Adipose tissue (tissue), 3 donors: ENCODE measurements around the gene LGR4. TPM values are rescaled to one million over a fixed set of nuclear protein-coding genes. Genes with fewer than 3 reads are reported as not detected.

Source experiments
- H3K27ac ChIP-seq: one replicate; pipeline ENCODE4 v1.5.1; 2013; ENCODE audit warnings: low read depth, low read length
- WGBS, 3 donors: extraction: QIAGEN DNeasy Blood & Tissue Kit; methylation state at CpG; one replicate each; pipeline ENCODE4 v1.1.7; 2013; 5-methylcytosine and 5-hydroxymethylcytosine counted together
- polyA plus RNA-seq, 3 donors: library from polyadenylated mRNA; stranded (reverse); fragments of 200-250 nt; gene quantifications; one replicate each; pipeline ENCODE4 v1.2.3, GENCODE V29; 2013
- donor health status: healthy with polysubstance abuse.
- donor health status: Bipolar disorder and iron deficiency.
- donor health status: healthy.

LGR4 gene
- polyA plus RNA-seq, 3 donors = 3.0 to 26.1 (median 19.2) TPM

GRCh38 chr11:27373392-27373791 lies 99.2 kb downstream of the LGR4 start:
- H3K27ac ChIP-seq = no peak overlapping the region
- 81 to 94% (median 92%) methylated on average over 3 of the region's 3 CpGs for WGBS, 3 donors

- 46 to 87% (median 86%) methylated on average over 2 of the region's 2 CpGs for WGBS, 3 donors
- H3K27ac ChIP-seq = no peak overlapping the region
Measured at GRCh38 chr11:27372164-27372563, 100.4 kb downstream of the LGR4 start.

GRCh38 chr11:27371489-27371888 lies 101.1 kb downstream of the LGR4 start:
- no peak overlapping the region for H3K27ac ChIP-seq

GRCh38 chr11:27370374-27370773 lies 102.2 kb downstream of the LGR4 start:
- 49 to 67% (median 62%) methylated on average over 2 of the region's 2 CpGs for WGBS, 3 donors
- H3K27ac ChIP-seq = no peak overlapping the region

GRCh38 chr11:27367881-27368280 lies 104.7 kb downstream of the LGR4 start:
- no peak overlapping the region for H3K27ac ChIP-seq
- WGBS, 3 donors = 53 to 91% (median 89%) methylated on average over 10 of the region's 10 CpGs

- WGBS, 3 donors = 24 to 38% (median 35%) methylated on average over 13 of the region's 13 CpGs
- H3K27ac ChIP-seq = no peak overlapping the region
Measured at GRCh38 chr11:27363576-27364117, 108.9 kb downstream of the LGR4 start.

GRCh38 chr11:27362749-27363575 lies 109.6 kb downstream of the LGR4 start, which contains the start of gene CCDC34:
TSS of gene CCDC34 (minus strand) at chr11:27363215. CDS start at chr11:27363194, 21 bp downstream.
- no peak within 1 kb of the TSS for H3K27ac ChIP-seq
- 0 to 1% (median 1%) methylated on average over 51 to 57 of the region's 57 CpGs for WGBS, 3 donors

GRCh38 chr11:27361649-27362431 lies 110.8 kb downstream of the LGR4 start:
- WGBS, 3 donors = 59 to 85% (median 77%) methylated on average over 8 of the region's 8 CpGs
- H3K27ac ChIP-seq = no peak overlapping the region

GRCh38 chr11:27358296-27358695 lies 114.3 kb downstream of the LGR4 start:
- 61 to 88% (median 66%) methylated on average over 1 of the region's 1 CpG for WGBS, 3 donors
- no peak overlapping the region for H3K27ac ChIP-seq

- no peak overlapping the region for H3K27ac ChIP-seq
- WGBS, 3 donors = 29 to 79% (median 70%) methylated on average over 4 of the region's 4 CpGs
Measured at GRCh38 chr11:27357250-27357649, 115.3 kb downstream of the LGR4 start.

- no peak overlapping the region for H3K27ac ChIP-seq
- WGBS, 3 donors = 66 to 90% (median 88%) methylated on average over 5 of the region's 5 CpGs
Measured at GRCh38 chr11:27356624-27357222, 115.9 kb downstream of the LGR4 start.

GRCh38 chr11:27355575-27356104 lies 117.0 kb downstream of the LGR4 start:
- 52 to 63% (median 58%) methylated on average over 3 of the region's 3 CpGs for WGBS, 3 donors
- no peak overlapping the region for H3K27ac ChIP-seq

GRCh38 chr11:27354359-27354965 lies 118.1 kb downstream of the LGR4 start:
- 65 to 71% (median 68%) methylated on average over 5 of the region's 5 CpGs for WGBS, 3 donors
- no peak overlapping the region for H3K27ac ChIP-seq

- WGBS, 3 donors = 90 to 98% (median 97%) methylated on average over 2 of the region's 2 CpGs
- H3K27ac ChIP-seq = no peak overlapping the region
Measured at GRCh38 chr11:27353593-27354358, 118.8 kb downstream of the LGR4 start.

- 97 to 100% (median 97%) methylated on average over 2 of the region's 2 CpGs for WGBS, 3 donors
- no peak overlapping the region for H3K27ac ChIP-seq
Measured at GRCh38 chr11:27352781-27353180, 119.8 kb downstream of the LGR4 start.

GRCh38 chr11:27350511-27350910 lies 122.1 kb downstream of the LGR4 start:
- H3K27ac ChIP-seq = no peak overlapping the region

GRCh38 chr11:27349919-27350318 lies 122.7 kb downstream of the LGR4 start:
- WGBS, 3 donors = 92 to 98% (median 92%) methylated on average over 2 of the region's 2 CpGs

More at GRCh38 chr11:27349919-27350318, 122.7 kb downstream of the LGR4 start:
- H3K27ac ChIP-seq = no peak overlapping the region
